Esophagus squamous epithelium (tissue), 5 donors: ENCODE measurements around the gene WBP1L. TPM values are rescaled to one million over a fixed set of nuclear protein-coding genes. Genes with fewer than 3 reads are reported as not detected.

Experiments used
- DNase-seq: peaks from one replicate; lab custom pipeline; 2025; lab: John Stamatoyannopoulos, UW
- H3K27ac ChIP-seq, 4 donors: fragments of 200-600 bp; sonication (generic); one replicate each; pipeline ENCODE4 v1.5.1; 2016 to 2019; ENCODE audit warnings: mild to moderate bottlenecking in 1 of 4
- H3K27me3 ChIP-seq, 4 donors: fragments of 200-600 bp; sonication (generic); 1 replicate in 3 of 4; 2 replicates in 1 of 4; pipeline versions ENCODE4 v1.5.1 to v1.6.0; 2017 to 2021; ENCODE audit warnings: antibody characterized with exemption in 1 of 4
- H3K36me3 ChIP-seq, 3 donors: fragments of 200-600 bp; sonication (generic); one replicate each; pipeline ENCODE4 v1.5.1; 2016 to 2019
- H3K4me1 ChIP-seq, 3 donors: fragments of 200-600 bp; sonication (generic); one replicate each; pipeline ENCODE4 v1.5.1; 2017 to 2019
- H3K4me3 ChIP-seq, 4 donors: fragments of 200-600 bp; sonication (generic); 1 replicate in 3 of 4; 2 replicates in 1 of 4; pipeline ENCODE4 v1.5.1; 2016 to 2019; ENCODE audit warnings: mild to moderate bottlenecking in 2 of 4, moderate library complexity in 1 of 4
- H3K9me3 ChIP-seq, 3 donors: fragments of 200-600 bp; sonication (generic); one replicate each; pipeline ENCODE4 v1.5.1; 2016 to 2019
- CTCF ChIP-seq, 6 experiments: fragments of 450-650 bp in 4 of 6; fragments of 200-600 bp in 2 of 6; sonication (generic) in 2 of 6; IDR thresholded peaks; one replicate each; pipeline ENCODE4 v1.5.1; 2016 to 2019; ENCODE audit warnings: antibody characterized with exemption in 6 of 6, mild to moderate bottlenecking in 4 of 6, moderate library complexity in 4 of 6
- POLR2A ChIP-seq, 4 donors: fragments of 450-650 bp; IDR thresholded peaks; one replicate each; pipeline ENCODE4 v1.6.1; 2017; ENCODE audit warnings: antibody characterized with exemption in 4 of 4, mild to moderate bottlenecking in 4 of 4, moderate library complexity in 3 of 4
- WGBS, 2 donors: methylation state at CpG; one replicate each; pipeline ENCODE4 v1.1.5; 2018; 5-methylcytosine and 5-hydroxymethylcytosine counted together
- intact Hi-C: fragments of 100-400 bp; cut with DNase I; formaldehyde crosslinking; loops from one replicate; pipeline ENCODE4 v1.15.0; 2022
- total RNA-seq, 4 donors: library from RNA; depleted of rRNA; stranded (reverse); fragments of >200 nt; gene quantifications; one replicate each; pipeline ENCODE4 v1.1.0, GENCODE V29; 2016
- donor health status: DM: yes; HTN: yes; CAD: no.

Gene WBP1L
- total RNA-seq, 4 donors from 2014 or later, result 40.6 to 61.4 (median 49.1) TPM

- intact Hi-C loops, result no loop called here
- WGBS, 2 donors, result 83 to 89% methylated on average over 6 of the region's 6 CpGs
Measured at GRCh38 chr10:102720775-102721301, 22.9 kb upstream of the WBP1L start.

GRCh38 chr10:102721954-102722353, 21.8 kb upstream of the WBP1L start:
- Histone ChIP-seq H3K36me3 (peaks cover 0 to 6% (median under 1%) of the 10 kb centered on the region in 3 donors), H3K27ac (no peak overlapping the region), H3K4me1 (peaks cover 0 to 28% (median 0%) of the 10 kb centered on the region in 3 donors), H3K9me3 (no peaks in the 10 kb centered on the region), H3K4me3 (no peak overlapping the region), H3K27me3 (no peaks in the 10 kb centered on the region)
- TF ChIP-seq CTCF (IDR thresholded peaks at IDR 0.05) (no peak), POLR2A (IDR thresholded peaks at IDR 0.05) (no peak)
- WGBS, 2 donors, result 64 to 68% methylated on average over 4 of the region's 4 CpGs
- no peak for DNase-seq
- intact Hi-C loops, result no loop called here

More at GRCh38 chr10:102720775-102721301, 22.9 kb upstream of the WBP1L start:
- no peaks in the 10 kb centered on the region for H3K36me3 ChIP-seq
- no peak overlapping the region for H3K27ac ChIP-seq
- H3K4me1 ChIP-seq, result peaks cover 0 to 31% (median 0%) of the 10 kb centered on the region in 3 donors
- DNase-seq, result no peak
- H3K27me3 ChIP-seq, result no peaks in the 10 kb centered on the region
- no peaks in the 10 kb centered on the region for H3K9me3 ChIP-seq
- TF ChIP-seq POLR2A (IDR thresholded peaks at IDR 0.05) (no peak), CTCF (IDR thresholded peaks at IDR 0.05) (no peak)
- H3K4me3 ChIP-seq, result no peak overlapping the region

- TF ChIP-seq POLR2A (IDR thresholded peaks at IDR 0.05) (no peak), CTCF (IDR thresholded peaks at IDR 0.05) (no peak)
- Histone ChIP-seq H3K4me3 (no peak overlapping the region), H3K36me3 (peaks cover 0 to 26% (median 8%) of the 10 kb centered on the region in 3 donors), H3K9me3 (no peaks in the 10 kb centered on the region), H3K27me3 (no peaks in the 10 kb centered on the region), H3K27ac (no peak overlapping the region), H3K4me1 (peaks cover 0 to 18% (median 0%) of the 10 kb centered on the region in 3 donors)
- intact Hi-C loops, result no loop called here
- WGBS, 2 donors, result 98 to 99% methylated on average over 4 of the region's 4 CpGs
- no peak for DNase-seq
Measured at GRCh38 chr10:102723989-102724388, 19.8 kb upstream of the WBP1L start.

GRCh38 chr10:102726274-102726673, 17.5 kb upstream of the WBP1L start:
- Histone ChIP-seq H3K4me1 (peaks cover 0 to 19% (median 0%) of the 10 kb centered on the region in 3 donors), H3K27me3 (no peaks in the 10 kb centered on the region), H3K4me3 (no peak overlapping the region), H3K36me3 (peaks cover 0 to 48% (median 11%) of the 10 kb centered on the region in 3 donors), H3K9me3 (no peaks in the 10 kb centered on the region), H3K27ac (no peak overlapping the region)
- DNase-seq, result no peak
- intact Hi-C loops, result loop anchor here (5.0 kb wide), 1 partner anchor 171 kb away; no protein-coding TSS in a partner anchor
- TF ChIP-seq POLR2A (IDR thresholded peaks at IDR 0.05) (no peak), CTCF (IDR thresholded peaks at IDR 0.05) (no peak)
- WGBS, 2 donors, result no CpG with 5 or more reads among the region's 3 CpGs

GRCh38 chr10:102727037-102727818, 16.5 kb upstream of the WBP1L start:
- Histone ChIP-seq H3K9me3 (no peaks in the 10 kb centered on the region), H3K4me3 (no peak overlapping the region), H3K36me3 (peaks cover 0 to 58% (median 11%) of the 10 kb centered on the region in 3 donors), H3K4me1 (peaks cover 0 to 16% (median 0%) of the 10 kb centered on the region in 3 donors), H3K27me3 (no peaks in the 10 kb centered on the region), H3K27ac (no peak overlapping the region)
- TF ChIP-seq CTCF (IDR thresholded peaks at IDR 0.05), result no peak
- TF ChIP-seq POLR2A (IDR thresholded peaks at IDR 0.05), result no peak
- intact Hi-C loops, result loop anchor here (5.0 kb wide), 1 partner anchor 170 kb away; no protein-coding TSS in a partner anchor
- no peak for DNase-seq
- WGBS, 2 donors, result 67 to 73% methylated on average over 5 to 13 of the region's 13 CpGs
